ENCODE results near the gene RLN1.
A peak's percentile ranks its signal among the peaks of the same experiment; 100 is the strongest.
"Not testable (repeated sequence)": the region's sequence is repeated elsewhere in the genome, so short reads cannot be mapped to it uniquely, and the experiment has no call there.

The RLN1 gene

GRCh38 chr9:5338992-5339981, at the start of gene RLN1:
Gene RLN1 (minus strand): TSS chr9:5339876. CDS start chr9:5339746, 130 bp downstream.
- DNase-seq (ENCODE audit: low spot score) = peak; percentile 51

GRCh38 chr9:5389109-5389732, 49.5 kb upstream of the RLN1 start:
- DNase-seq (ENCODE audit: low spot score) = no peak

- DNase-seq (ENCODE audit: low spot score) = no peak
These were observed 48.5 kb upstream of the RLN1 start for GRCh38 chr9:5388026-5388819.

- DNase-seq (ENCODE audit: low spot score) = no peak
These were observed 44.8 kb upstream of the RLN1 start for GRCh38 chr9:5384436-5384835.

- DNase-seq (ENCODE audit: low spot score) = no peak
These were observed 42.8 kb upstream of the RLN1 start for GRCh38 chr9:5382479-5382878.

- DNase-seq (ENCODE audit: low spot score) = no peak
These were observed 36.3 kb upstream of the RLN1 start for GRCh38 chr9:5375790-5376477.

GRCh38 chr9:5375091-5375490, 35.4 kb upstream of the RLN1 start:
- no peak for DNase-seq (ENCODE audit: low spot score)

- no peak for DNase-seq (ENCODE audit: low spot score)
These were observed 24.8 kb upstream of the RLN1 start for GRCh38 chr9:5364294-5365024.

GRCh38 chr9:5361326-5362010, 21.8 kb upstream of the RLN1 start:
- no peak for DNase-seq (ENCODE audit: low spot score)

GRCh38 chr9:5360341-5360740, 20.7 kb upstream of the RLN1 start:
- DNase-seq (ENCODE audit: low spot score) = no peak

GRCh38 chr9:5357431-5358105, 17.9 kb upstream of the RLN1 start:
- no peak for DNase-seq (ENCODE audit: low spot score)

- DNase-seq (ENCODE audit: low spot score) = no peak
These were observed 16.1 kb upstream of the RLN1 start for GRCh38 chr9:5355817-5356216.

GRCh38 chr9:5355226-5355625, 15.6 kb upstream of the RLN1 start:
- no peak for DNase-seq (ENCODE audit: low spot score)

- no peak for DNase-seq (ENCODE audit: low spot score)
These were observed 14.5 kb upstream of the RLN1 start for GRCh38 chr9:5354184-5354583.

GRCh38 chr9:5352637-5353248, 13.1 kb upstream of the RLN1 start:
- no peak for DNase-seq (ENCODE audit: low spot score)

GRCh38 chr9:5336688-5337087, 3.0 kb downstream of the RLN1 start:
- no peak for DNase-seq (ENCODE audit: low spot score)

- DNase-seq (ENCODE audit: low spot score) = not testable (repeated sequence)
These were observed 8.4 kb downstream of the RLN1 start for GRCh38 chr9:5331276-5331675.

GRCh38 chr9:5326893-5327548, 12.7 kb downstream of the RLN1 start:
- peak; percentile 78 for DNase-seq (ENCODE audit: low spot score)

- no peak for DNase-seq (ENCODE audit: low spot score)
These were observed 13.5 kb downstream of the RLN1 start for GRCh38 chr9:5326187-5326586.
